Coronary artery (tissue), 2 donors: ENCODE measurements around the gene NUP37.
"Not testable (repeated sequence)": the region's sequence is repeated elsewhere in the genome, so short reads cannot be mapped to it uniquely, and the experiment has no call there.

Experiments
- DNase-seq: peaks from one replicate; pipeline ENCODE4 v3.0.0-alpha.2; 2017; ENCODE audit warnings: low spot score
- H3K27ac ChIP-seq, 2 donors: fragments of 200-600 bp; sonication (generic); one replicate each; pipeline ENCODE4 v1.5.1; 2016 to 2019
- H3K4me3 ChIP-seq: fragments of 200-600 bp; sonication (generic); 2 replicates; pipeline ENCODE4 v1.5.1; 2016; ENCODE audit warnings: mild to moderate bottlenecking, moderate library complexity
- TF ChIP-seq, protein P1 (sequence below): fragments of 200-600 bp; sonication (generic); IDR thresholded peaks from one replicate; pipeline ENCODE4 v1.5.1; 2019; ENCODE audit warnings: antibody characterized with exemption

NUP37 gene

GRCh38 chr12:102106905-102107304 lies 13.0 kb downstream of the NUP37 start:
- DNase-seq, result no peak
- Histone ChIP-seq H3K4me3 (no peak overlapping the region), H3K27ac (no peak overlapping the region)
- TF ChIP-seq, protein P1, sequence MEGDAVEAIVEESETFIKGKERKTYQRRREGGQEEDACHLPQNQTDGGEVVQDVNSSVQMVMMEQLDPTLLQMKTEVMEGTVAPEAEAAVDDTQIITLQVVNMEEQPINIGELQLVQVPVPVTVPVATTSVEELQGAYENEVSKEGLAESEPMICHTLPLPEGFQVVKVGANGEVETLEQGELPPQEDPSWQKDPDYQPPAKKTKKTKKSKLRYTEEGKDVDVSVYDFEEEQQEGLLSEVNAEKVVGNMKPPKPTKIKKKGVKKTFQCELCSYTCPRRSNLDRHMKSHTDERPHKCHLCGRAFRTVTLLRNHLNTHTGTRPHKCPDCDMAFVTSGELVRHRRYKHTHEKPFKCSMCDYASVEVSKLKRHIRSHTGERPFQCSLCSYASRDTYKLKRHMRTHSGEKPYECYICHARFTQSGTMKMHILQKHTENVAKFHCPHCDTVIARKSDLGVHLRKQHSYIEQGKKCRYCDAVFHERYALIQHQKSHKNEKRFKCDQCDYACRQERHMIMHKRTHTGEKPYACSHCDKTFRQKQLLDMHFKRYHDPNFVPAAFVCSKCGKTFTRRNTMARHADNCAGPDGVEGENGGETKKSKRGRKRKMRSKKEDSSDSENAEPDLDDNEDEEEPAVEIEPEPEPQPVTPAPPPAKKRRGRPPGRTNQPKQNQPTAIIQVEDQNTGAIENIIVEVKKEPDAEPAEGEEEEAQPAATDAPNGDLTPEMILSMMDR, result no peak

GRCh38 chr12:102096855-102097254 lies 23.1 kb downstream of the NUP37 start:
- DNase-seq, result no peak
- Histone ChIP-seq H3K4me3 (no peak overlapping the region), H3K27ac (no peak overlapping the region)
- TF ChIP-seq, protein P1, result no peak

DNA sequence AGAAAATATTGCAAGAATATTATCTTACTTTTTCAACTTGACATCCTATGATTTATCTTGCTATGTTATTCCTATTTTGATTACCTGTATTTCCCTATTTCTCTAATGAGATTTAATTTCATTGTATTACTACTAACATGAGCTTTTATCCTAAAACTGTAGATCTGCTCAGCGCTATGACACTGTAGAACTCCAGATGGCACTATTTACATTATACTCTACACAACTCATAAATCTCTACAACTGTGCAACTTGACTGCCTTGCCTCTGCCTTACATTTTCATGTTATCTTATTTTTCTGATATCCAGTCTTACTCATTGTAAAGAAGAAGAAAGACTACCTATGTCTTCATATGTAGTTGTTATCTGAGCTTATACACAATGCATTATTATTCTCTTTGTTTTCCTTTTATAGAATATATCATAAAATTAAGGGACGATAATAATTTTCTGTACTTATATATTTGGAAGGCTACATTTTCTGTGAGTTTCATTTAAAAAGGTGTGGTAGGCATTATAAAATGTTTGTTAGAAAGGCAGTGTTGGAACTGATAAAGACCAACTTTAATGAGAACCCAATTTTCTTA lies 24.1 kb downstream of the NUP37 start:
- H3K27ac ChIP-seq, result no peak overlapping the region
- TF ChIP-seq, protein P1, result no peak
- H3K4me3 ChIP-seq, result no peak overlapping the region
- no peak for DNase-seq

- TF ChIP-seq, protein P1, result no peak
- Histone ChIP-seq H3K27ac (no peak overlapping the region), H3K4me3 (no peak overlapping the region)
- DNase-seq, result no peak
These were observed 26.6 kb downstream of the NUP37 start for GRCh38 chr12:102093319-102093718.

- not testable (repeated sequence) for H3K27ac ChIP-seq, DNase-seq, H3K4me3 ChIP-seq
These were observed 30.6 kb downstream of the NUP37 start for GRCh38 chr12:102089228-102089835.

GRCh38 chr12:102080842-102081241 lies 39.1 kb downstream of the NUP37 start:
- DNase-seq, result no peak
- no peak overlapping the region for H3K27ac ChIP-seq
- TF ChIP-seq, protein P1, result no peak
- H3K4me3 ChIP-seq, result no peak overlapping the region

DNA sequence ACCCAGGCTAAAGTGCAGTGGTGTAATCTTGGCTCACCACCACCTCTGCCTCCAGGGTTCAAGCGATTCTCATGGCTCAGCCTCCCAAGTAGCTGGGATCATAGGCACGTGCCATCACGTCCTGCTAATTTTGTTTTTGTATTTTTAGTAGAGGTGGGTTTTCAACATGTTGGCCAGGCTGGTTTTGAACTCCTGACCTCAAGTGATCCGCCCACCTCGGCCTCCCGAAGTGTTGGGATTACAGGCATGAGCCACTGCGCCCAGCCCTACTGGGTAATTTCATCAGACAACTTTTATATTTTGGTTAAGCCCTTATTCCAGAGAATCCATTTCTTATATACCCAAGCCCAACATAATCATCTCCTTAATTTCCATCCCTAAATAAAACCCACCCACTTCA lies 47.8 kb downstream of the NUP37 start:
- DNase-seq, H3K4me3 ChIP-seq: not testable (repeated sequence)

GRCh38 chr12:102069707-102070106 lies 50.2 kb downstream of the NUP37 start:
- no peak for DNase-seq
- H3K27ac ChIP-seq, result no peak overlapping the region
- H3K4me3 ChIP-seq, result no peak overlapping the region
- TF ChIP-seq, protein P1, result no peak

More for the DNA sequence above, 47.8 kb downstream of the NUP37 start:
- not testable (repeated sequence) for H3K27ac ChIP-seq
